HG03095 (cell line): ENCODE measurements around the gene ANKRD44.

ENCODE experiments used
- ATAC-seq: cut with Tn5 transposase; IDR thresholded peaks from one replicate; pipeline ENCODE4 v1.9.1; 2021; ENCODE audit warnings: moderate library complexity; ENCODE audit not compliant: unreplicated experiment

ANKRD44 gene

DNA sequence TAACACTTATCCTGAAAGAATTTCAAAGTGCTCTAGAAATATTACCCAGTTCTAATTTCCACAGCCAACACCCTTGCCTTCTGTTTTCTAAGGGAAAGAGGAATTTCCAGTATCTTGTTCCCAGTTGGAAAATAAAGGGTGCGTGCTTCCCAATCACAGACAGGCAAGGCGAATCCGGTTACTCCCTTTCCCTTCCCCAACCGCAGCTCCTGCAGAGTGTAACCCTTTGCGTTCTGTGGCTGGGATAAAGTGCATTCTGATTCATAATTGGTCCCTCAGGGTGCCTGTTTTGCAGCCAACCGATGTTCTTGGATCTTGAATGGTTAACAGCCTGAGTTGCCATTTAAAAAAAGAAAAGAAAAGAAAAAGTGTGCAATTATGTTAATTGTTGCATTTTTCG is 343.5 kb downstream of the ANKRD44 start:
- ATAC-seq, result no peak

DNA sequence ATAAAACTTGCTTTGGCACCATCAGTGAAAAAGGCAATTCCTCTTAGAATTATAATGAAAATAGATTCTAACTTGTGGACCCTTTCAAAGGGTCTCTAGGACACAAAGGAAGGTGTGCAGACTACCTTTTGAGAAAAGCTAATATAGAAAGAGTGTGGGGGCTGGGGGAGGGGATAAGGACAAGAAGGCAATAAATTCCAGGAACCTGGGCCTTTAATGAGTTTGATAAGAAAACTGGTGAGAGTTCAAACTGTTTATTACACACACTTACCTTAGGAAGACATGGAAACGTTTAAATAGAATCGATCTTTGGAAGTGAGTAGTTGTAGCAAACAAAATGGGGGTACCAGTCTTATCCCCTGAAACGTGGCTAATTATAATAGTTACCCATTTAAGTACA is 344.5 kb downstream of the ANKRD44 start:
- ATAC-seq, result no peak

DNA sequence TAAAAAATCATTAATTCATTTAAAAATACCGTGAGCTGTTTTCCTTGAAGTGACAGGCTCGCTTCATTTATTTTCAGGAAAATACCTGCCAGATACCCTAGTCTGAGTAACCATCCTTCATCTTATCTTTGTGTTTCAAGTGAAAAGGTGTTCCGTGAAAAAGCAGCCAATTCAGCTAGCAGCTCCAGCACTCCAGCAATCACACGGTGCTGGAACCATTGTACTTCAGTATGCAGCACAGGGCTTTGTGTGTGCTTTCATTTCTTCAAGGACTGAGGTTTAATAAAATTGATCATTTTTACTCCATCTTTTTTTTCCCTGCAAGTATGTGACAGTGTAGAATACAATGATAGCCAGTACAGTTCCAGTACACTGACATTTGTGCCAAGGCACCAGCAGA is 344.9 kb downstream of the ANKRD44 start:
- no peak for ATAC-seq

- no peak for ATAC-seq
These were observed 346.6 kb downstream of the ANKRD44 start for GRCh38 chr2:196963961-196964360.

- no peak for ATAC-seq
These were observed 347.5 kb downstream of the ANKRD44 start for GRCh38 chr2:196963043-196963442.

DNA sequence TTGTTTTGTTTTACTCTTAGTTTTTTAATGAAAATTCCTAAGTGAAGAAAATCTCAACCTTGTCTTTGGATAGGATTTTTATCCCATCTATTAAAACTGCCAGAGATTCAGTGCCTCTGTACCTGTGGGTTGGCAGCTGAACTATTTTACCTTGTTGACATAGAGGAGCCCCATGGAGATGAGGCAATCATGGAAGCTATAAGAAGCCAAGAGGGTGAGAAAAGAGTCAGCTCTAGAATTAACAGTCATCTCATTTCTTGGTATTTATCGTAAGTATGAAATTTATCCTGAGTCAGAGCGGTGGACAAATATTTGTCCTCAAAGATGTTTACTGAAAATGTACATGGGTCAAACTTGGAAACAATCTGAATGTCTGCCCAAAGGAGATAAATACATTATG is 348.3 kb downstream of the ANKRD44 start:
- no peak for ATAC-seq

DNA sequence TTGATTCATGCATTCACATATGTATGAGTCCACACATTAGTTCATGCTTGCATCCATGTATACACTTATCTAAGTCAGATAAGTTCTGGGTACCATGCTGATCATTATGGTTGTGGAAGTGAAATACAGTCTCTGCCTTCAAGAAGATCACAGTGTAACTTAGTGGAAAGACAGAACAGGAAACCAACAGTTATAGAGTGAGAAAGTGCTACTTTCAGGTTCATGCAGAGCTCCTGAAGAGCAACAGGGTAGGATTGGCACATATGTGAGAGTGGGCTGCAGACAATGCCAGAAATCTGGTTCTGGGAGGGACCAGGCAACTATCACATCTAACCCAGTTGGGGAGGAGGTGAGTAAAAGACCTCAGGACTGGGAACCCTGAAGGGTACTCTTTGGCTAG is 348.7 kb downstream of the ANKRD44 start:
- peak; percentile 98 for ATAC-seq

- no peak for ATAC-seq
These were observed 350.7 kb downstream of the ANKRD44 start for GRCh38 chr2:196959734-196960338.

DNA sequence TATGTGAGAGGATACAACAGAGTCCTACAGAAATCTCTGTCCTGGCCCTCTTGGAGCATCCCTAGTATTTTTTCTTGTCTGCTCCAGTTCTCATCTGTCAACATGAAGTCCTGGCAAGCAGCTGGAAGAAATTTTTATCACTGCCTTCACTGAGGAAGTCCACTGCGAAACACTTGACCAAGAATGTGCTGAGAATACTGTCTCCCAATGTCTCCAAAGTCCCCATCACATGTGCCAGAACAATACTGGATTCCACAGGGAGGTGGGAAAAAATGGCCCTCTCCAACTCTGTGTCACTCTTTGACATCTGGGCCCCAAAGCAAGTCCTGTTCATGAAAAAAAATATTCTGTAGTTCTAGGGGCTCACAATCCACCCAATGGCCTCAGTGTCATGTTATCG is 351.3 kb downstream of the ANKRD44 start:
- ATAC-seq, result no peak

GRCh38 chr2:196957881-196958525 is 352.6 kb downstream of the ANKRD44 start:
- ATAC-seq, result no peak

GRCh38 chr2:196957442-196957841 is 353.1 kb downstream of the ANKRD44 start:
- no peak for ATAC-seq

- ATAC-seq, result no peak
These were observed 354.5 kb downstream of the ANKRD44 start for GRCh38 chr2:196956069-196956468.

DNA sequence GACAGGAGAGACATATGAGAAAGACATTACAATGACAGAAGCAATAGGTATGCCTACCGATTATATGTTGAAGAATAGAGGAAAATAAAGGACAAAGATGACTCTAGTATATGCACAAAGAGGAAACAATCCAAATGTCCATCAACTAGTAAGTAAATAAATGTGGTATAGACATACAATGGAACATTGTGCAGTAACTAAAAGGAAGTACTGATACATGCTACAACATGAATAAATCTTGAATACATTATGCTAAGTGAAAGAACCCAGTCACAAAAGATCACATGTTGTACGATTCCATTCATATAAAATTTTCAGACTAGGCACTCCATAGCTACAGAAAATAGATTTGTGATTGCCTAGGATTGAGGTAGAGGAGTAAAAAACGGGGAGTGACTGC is 355.5 kb downstream of the ANKRD44 start:
- ATAC-seq, result no peak

- no peak for ATAC-seq
These were observed 356.6 kb downstream of the ANKRD44 start for GRCh38 chr2:196954001-196954400.

DNA sequence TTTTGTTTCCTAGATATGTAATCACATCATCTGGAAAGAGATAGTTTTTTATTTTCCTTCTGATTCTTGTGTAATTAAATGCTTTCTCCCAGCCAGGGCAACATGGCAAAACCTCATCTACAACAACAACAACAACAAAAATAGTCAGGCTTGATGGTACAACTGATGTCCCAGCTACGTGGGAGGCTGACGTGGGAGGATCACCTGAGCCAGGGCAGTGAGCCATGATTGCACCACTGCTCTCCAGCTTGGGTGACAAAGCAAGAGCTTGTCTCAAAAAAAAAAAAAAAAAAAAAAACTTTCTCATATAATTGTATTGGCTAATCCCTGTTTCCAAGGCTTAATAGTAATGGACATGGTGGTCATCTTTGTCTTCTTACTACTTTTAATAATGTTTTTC is 357.6 kb downstream of the ANKRD44 start:
- no peak for ATAC-seq

- ATAC-seq, result no peak
These were observed 358.6 kb downstream of the ANKRD44 start for GRCh38 chr2:196951973-196952372.

DNA sequence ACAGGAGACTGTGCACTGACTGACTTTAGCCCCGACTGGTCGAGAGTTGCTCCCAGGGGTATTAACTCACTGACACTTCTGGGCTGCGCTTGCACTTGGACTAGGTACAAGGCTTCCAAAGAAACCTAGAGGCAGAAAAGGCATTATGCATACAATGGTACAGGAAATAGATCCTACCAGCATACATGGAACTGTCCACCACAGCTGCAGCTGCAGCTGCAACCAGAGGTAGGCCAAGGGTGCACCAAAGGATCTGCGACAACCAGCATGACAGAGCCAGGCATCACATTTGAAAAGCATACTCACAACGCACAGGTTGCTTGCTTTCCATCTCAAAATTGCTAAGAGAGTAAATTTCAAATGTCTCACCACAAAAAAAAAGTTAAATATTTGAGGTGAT is 361.5 kb downstream of the ANKRD44 start:
- ATAC-seq, result no peak

- ATAC-seq, result peak; percentile 99
These were observed 366.0 kb downstream of the ANKRD44 start for GRCh38 chr2:196944570-196944969.

GRCh38 chr2:196941398-196942078 is 369.0 kb downstream of the ANKRD44 start:
- ATAC-seq, result no peak

- no peak for ATAC-seq
These were observed 371.2 kb downstream of the ANKRD44 start for GRCh38 chr2:196939371-196939770.
